ENCODE measurements around the gene TMEM167B.

Gene TMEM167B

GRCh38 chr1:109075531-109076490 lies 14.8 kb upstream of the TMEM167B start, which contains the start of gene TAF13:
Gene TAF13 (minus strand): TSS chr1:109076003. CDS start chr1:109075947, 56 bp downstream.
- Histone ChIP-seq H2AFZ (ENCODE audit: insufficient read depth, low read length, poor library complexity) (peak within 1 kb of the TSS; percentile 93), H2BK12ac (ENCODE audit: low read length) (peak within 1 kb of the TSS; percentile 64), H3K27ac (ENCODE audit: low read depth, low read length) (peak within 1 kb of the TSS; percentile 91), H2BK5ac (ENCODE audit: low read depth, low read length, poor library complexity) (peak within 1 kb of the TSS; percentile 83), H3K79me2 (ENCODE audit: control insufficient read depth, insufficient read depth, low read length, poor library complexity) (peaks cover 3% of the 10 kb centered on the region), H3K36me3 (ENCODE audit: control insufficient read depth in 1 of 2, insufficient read depth in 2 of 2, low read length in 2 of 2) (peaks cover 12 to 15% of the 10 kb centered on the region in 2 experiments), H3K4me2 (ENCODE audit: low read length) (peak within 1 kb of the TSS; percentile 62), H3K4me1 (ENCODE audit: control insufficient read depth in 1 of 2, insufficient read depth in 2 of 2, low read length in 2 of 2) (no peaks in the 10 kb centered on the region), H3K79me1 (ENCODE audit: low read length) (peaks cover 5% of the 10 kb centered on the region), H3K27me3 (ENCODE audit: insufficient read depth, low read length) (no peaks in the 10 kb centered on the region), H3K4ac (ENCODE audit: low read depth, low read length) (peak within 1 kb of the TSS; percentile 89), H4K8ac (ENCODE audit: low read depth, low read length) (peak within 1 kb of the TSS; percentile 97), H3K4me3 (ENCODE audit: low read depth, low read length) (peak within 1 kb of the TSS; percentile 88), H3K9ac (ENCODE audit: low read length) (peak within 1 kb of the TSS; percentile 98), H2BK120ac (ENCODE audit: insufficient read depth, low read length, poor library complexity) (peak within 1 kb of the TSS; percentile 54), H3K18ac (ENCODE audit: low read length) (peak within 1 kb of the TSS; percentile 89), H3K9me3 (ENCODE audit: insufficient read depth, low read depth, low read length) (peaks cover 2% of the 10 kb centered on the region), H3K14ac (ENCODE audit: low read length) (peak within 1 kb of the TSS; percentile 96), H3K23ac (ENCODE audit: low read length) (no peak within 1 kb of the TSS), H4K91ac (ENCODE audit: low read depth, low read length) (peak within 1 kb of the TSS; percentile 88), H4K12ac (ENCODE audit: low read depth, low read length) (peak within 1 kb of the TSS; percentile 89), H2AK5ac (ENCODE audit: low read length) (peak within 1 kb of the TSS; percentile 86)
- peak; percentile 98 to 99 for DNase-seq
- WGBS (ENCODE audit: extremely low coverage, insufficient coverage, insufficient read length): no CpG with 5 or more reads among the region's 39 CpGs

- Histone ChIP-seq H2AK5ac (ENCODE audit: low read length) (no peak overlapping the region), H3K9ac (ENCODE audit: low read length) (no peak overlapping the region), H3K79me1 (ENCODE audit: low read length) (peaks cover 5% of the 10 kb centered on the region), H3K79me2 (ENCODE audit: control insufficient read depth, insufficient read depth, low read length, poor library complexity) (peaks cover 3% of the 10 kb centered on the region), H2BK120ac (ENCODE audit: insufficient read depth, low read length, poor library complexity) (no peak overlapping the region), H3K4me2 (ENCODE audit: low read length) (no peak overlapping the region), H3K4me3 (ENCODE audit: low read depth, low read length) (no peak overlapping the region), H3K36me3 (ENCODE audit: control insufficient read depth in 1 of 2, insufficient read depth in 2 of 2, low read length in 2 of 2) (peaks cover 6% of the 10 kb centered on the region in 2 experiments), H2BK5ac (ENCODE audit: low read depth, low read length, poor library complexity) (no peak overlapping the region), H3K9me3 (ENCODE audit: insufficient read depth, low read depth, low read length) (peaks cover under 1% of the 10 kb centered on the region), H3K23ac (ENCODE audit: low read length) (no peak overlapping the region), H3K4ac (ENCODE audit: low read depth, low read length) (no peak overlapping the region), H2BK12ac (ENCODE audit: low read length) (no peak overlapping the region), H3K18ac (ENCODE audit: low read length) (no peak overlapping the region), H4K8ac (ENCODE audit: low read depth, low read length) (no peak overlapping the region), H4K12ac (ENCODE audit: low read depth, low read length) (no peak overlapping the region), H3K27me3 (ENCODE audit: insufficient read depth, low read length) (no peaks in the 10 kb centered on the region), H3K27ac (ENCODE audit: low read depth, low read length) (no peak overlapping the region), H4K91ac (ENCODE audit: low read depth, low read length) (no peak overlapping the region), H2AFZ (ENCODE audit: insufficient read depth, low read length, poor library complexity) (no peak overlapping the region), H3K14ac (ENCODE audit: low read length) (no peak overlapping the region), H3K4me1 (ENCODE audit: control insufficient read depth in 1 of 2, insufficient read depth in 2 of 2, low read length in 2 of 2) (no peaks in the 10 kb centered on the region)
- no CpG with 5 or more reads among the region's 1 CpG for WGBS (ENCODE audit: extremely low coverage, insufficient coverage, insufficient read length)
- DNase-seq: no peak
Observed at GRCh38 chr1:109078317-109078716, 12.2 kb upstream of the TMEM167B start.

GRCh38 chr1:109079240-109079622 lies 11.3 kb upstream of the TMEM167B start:
- DNase-seq: no peak
- H3K23ac ChIP-seq (ENCODE audit: low read length): no peak overlapping the region
- H2BK12ac ChIP-seq (ENCODE audit: low read length): no peak overlapping the region
- H3K36me3 ChIP-seq (ENCODE audit: control insufficient read depth in 1 of 2, insufficient read depth in 2 of 2, low read length in 2 of 2): no peaks in the 10 kb centered on the region
- no peak overlapping the region for H2BK5ac ChIP-seq (ENCODE audit: low read depth, low read length, poor library complexity)
- no peak overlapping the region for H3K14ac ChIP-seq (ENCODE audit: low read length)
- no peak overlapping the region for H3K9ac ChIP-seq (ENCODE audit: low read length)
- H2AFZ ChIP-seq (ENCODE audit: insufficient read depth, low read length, poor library complexity): no peak overlapping the region
- no peak overlapping the region for H2AK5ac ChIP-seq (ENCODE audit: low read length)
- H4K12ac ChIP-seq (ENCODE audit: low read depth, low read length): no peak overlapping the region
- H4K91ac ChIP-seq (ENCODE audit: low read depth, low read length): peak overlapping the region; percentile 24
- no CpG with 5 or more reads among the region's 2 CpGs for WGBS (ENCODE audit: extremely low coverage, insufficient coverage, insufficient read length)
- no peaks in the 10 kb centered on the region for H3K27me3 ChIP-seq (ENCODE audit: insufficient read depth, low read length)
- peaks cover 3% of the 10 kb centered on the region for H3K79me2 ChIP-seq (ENCODE audit: control insufficient read depth, insufficient read depth, low read length, poor library complexity)
- H3K18ac ChIP-seq (ENCODE audit: low read length): no peak overlapping the region
- no peak overlapping the region for H3K4me2 ChIP-seq (ENCODE audit: low read length)
- no peak overlapping the region for H2BK120ac ChIP-seq (ENCODE audit: insufficient read depth, low read length, poor library complexity)
- no peak overlapping the region for H4K8ac ChIP-seq (ENCODE audit: low read depth, low read length)
- H3K4me3 ChIP-seq (ENCODE audit: low read depth, low read length): no peak overlapping the region
- no peaks in the 10 kb centered on the region for H3K4me1 ChIP-seq (ENCODE audit: control insufficient read depth in 1 of 2, insufficient read depth in 2 of 2, low read length in 2 of 2)
- peaks cover 5% of the 10 kb centered on the region for H3K79me1 ChIP-seq (ENCODE audit: low read length)
- H3K27ac ChIP-seq (ENCODE audit: low read depth, low read length): no peak overlapping the region
- no peak overlapping the region for H3K4ac ChIP-seq (ENCODE audit: low read depth, low read length)
- no peaks in the 10 kb centered on the region for H3K9me3 ChIP-seq (ENCODE audit: insufficient read depth, low read depth, low read length)

- H4K91ac ChIP-seq (ENCODE audit: low read depth, low read length): no peak overlapping the region
- no peak overlapping the region for H3K4ac ChIP-seq (ENCODE audit: low read depth, low read length)
- DNase-seq: no peak
- H3K14ac ChIP-seq (ENCODE audit: low read length): no peak overlapping the region
- H3K18ac ChIP-seq (ENCODE audit: low read length): no peak overlapping the region
- H3K79me2 ChIP-seq (ENCODE audit: control insufficient read depth, insufficient read depth, low read length, poor library complexity): peaks cover 2% of the 10 kb centered on the region
- H3K4me3 ChIP-seq (ENCODE audit: low read depth, low read length): no peak overlapping the region
- H3K23ac ChIP-seq (ENCODE audit: low read length): no peak overlapping the region
- H2AFZ ChIP-seq (ENCODE audit: insufficient read depth, low read length, poor library complexity): no peak overlapping the region
- H3K36me3 ChIP-seq (ENCODE audit: control insufficient read depth in 1 of 2, insufficient read depth in 2 of 2, low read length in 2 of 2): no peaks in the 10 kb centered on the region
- H2BK5ac ChIP-seq (ENCODE audit: low read depth, low read length, poor library complexity): no peak overlapping the region
- no peaks in the 10 kb centered on the region for H3K9me3 ChIP-seq (ENCODE audit: insufficient read depth, low read depth, low read length)
- no peak overlapping the region for H3K9ac ChIP-seq (ENCODE audit: low read length)
- peaks cover 4% of the 10 kb centered on the region for H3K79me1 ChIP-seq (ENCODE audit: low read length)
- H2BK120ac ChIP-seq (ENCODE audit: insufficient read depth, low read length, poor library complexity): no peak overlapping the region
- H2BK12ac ChIP-seq (ENCODE audit: low read length): no peak overlapping the region
- H3K27ac ChIP-seq (ENCODE audit: low read depth, low read length): no peak overlapping the region
- H3K4me1 ChIP-seq (ENCODE audit: control insufficient read depth in 1 of 2, insufficient read depth in 2 of 2, low read length in 2 of 2): peaks cover 5 to 6% of the 10 kb centered on the region in 2 experiments
- WGBS (ENCODE audit: extremely low coverage, insufficient coverage, insufficient read length): no CpG with 5 or more reads among the region's 5 CpGs
- peak overlapping the region; percentile 7 for H4K12ac ChIP-seq (ENCODE audit: low read depth, low read length)
- H4K8ac ChIP-seq (ENCODE audit: low read depth, low read length): no peak overlapping the region
- no peak overlapping the region for H3K4me2 ChIP-seq (ENCODE audit: low read length)
- no peaks in the 10 kb centered on the region for H3K27me3 ChIP-seq (ENCODE audit: insufficient read depth, low read length)
- no peak overlapping the region for H2AK5ac ChIP-seq (ENCODE audit: low read length)
Observed at GRCh38 chr1:109080441-109081082, 10.0 kb upstream of the TMEM167B start.

All from trophoblast cell (in vitro differentiated cells and primary cell).